ENCODE results near the gene ZNF57.
"Not testable (repeated sequence)": the region's sequence is repeated elsewhere in the genome, so short reads cannot be mapped to it uniquely, and the experiment has no call there.

ZNF57 gene

DNA sequence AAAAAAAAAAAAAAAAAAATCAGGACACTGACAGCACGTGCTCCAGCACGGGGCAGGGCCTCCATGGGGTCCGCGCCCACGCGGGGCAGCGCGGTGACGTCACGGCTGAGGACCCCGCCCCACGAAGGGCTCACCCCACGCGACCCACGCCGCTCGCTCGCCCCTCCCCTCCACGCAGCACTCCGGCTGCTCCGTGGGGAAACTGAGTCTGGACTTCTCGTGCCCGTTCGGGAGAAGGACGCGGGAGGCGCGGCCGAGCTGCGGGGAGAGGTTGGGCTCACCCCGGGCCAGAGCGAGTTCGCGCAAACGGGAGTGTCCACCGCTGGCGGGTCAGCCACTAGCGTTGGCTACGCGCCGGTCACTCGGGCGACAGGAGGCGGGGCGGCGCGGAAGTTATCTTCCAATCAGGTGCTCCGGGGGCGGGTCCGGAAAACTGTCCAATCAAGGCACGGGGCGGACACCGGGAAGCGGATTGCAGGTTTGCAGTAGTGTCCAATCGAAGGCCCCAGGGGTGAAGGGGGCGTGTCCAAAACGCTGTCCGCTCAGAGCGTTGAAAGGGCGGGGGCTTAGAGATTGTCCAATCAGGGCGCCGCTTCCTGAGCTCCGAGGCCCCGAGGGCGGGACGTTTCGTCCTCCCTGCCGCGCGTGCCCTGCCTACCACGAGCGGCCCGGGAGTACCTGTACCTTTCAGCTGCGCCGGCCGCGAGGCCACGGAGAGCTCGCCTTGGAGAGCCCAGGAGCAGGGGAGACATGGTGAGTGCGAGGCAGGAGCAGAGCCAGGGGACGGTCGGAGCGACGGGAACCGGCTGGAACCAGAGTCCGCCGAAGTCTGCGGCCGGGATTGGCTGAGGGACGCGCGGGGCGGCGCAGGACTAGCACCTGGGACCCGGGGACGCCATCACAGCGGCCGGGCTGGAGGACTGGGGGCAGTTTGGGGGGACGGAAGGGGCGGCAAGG is at the start of gene ZNF57:
Gene ZNF57 (plus strand): TSS at position 633 of the 957 bp plus-strand sequence. CDS start 118 bp downstream, at position 751.
- peak; percentile 97 for DNase-seq (ENCODE audit: low read depth)

GRCh38 chr19:2852598-2852997 is 48.1 kb upstream of the ZNF57 start:
- no peak for DNase-seq (ENCODE audit: low read depth)

DNA sequence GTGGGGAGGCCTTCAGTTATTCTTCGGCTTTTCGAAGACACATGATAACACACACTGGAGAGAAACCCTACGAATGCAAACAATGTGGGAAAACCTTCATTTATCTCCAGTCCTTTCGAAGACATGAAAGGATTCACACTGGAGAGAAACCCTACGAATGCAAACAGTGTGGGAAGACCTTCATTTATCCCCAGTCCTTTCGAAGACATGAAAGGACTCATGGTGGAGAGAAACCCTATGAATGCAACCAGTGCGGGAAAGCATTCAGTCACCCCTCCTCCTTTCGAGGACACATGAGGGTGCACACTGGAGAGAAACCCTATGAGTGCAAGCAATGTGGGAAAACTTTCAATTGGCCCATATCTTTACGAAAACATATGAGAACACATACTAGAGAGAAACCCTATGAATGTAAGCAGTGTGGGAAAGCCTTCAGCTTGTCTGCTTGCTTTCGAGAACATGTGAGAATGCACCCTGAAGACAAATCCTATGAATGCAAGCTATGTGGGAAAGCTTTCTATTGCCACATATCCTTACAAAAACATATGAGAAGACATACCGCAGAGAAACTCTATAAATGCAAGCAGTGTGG is 47.6 kb upstream of the ZNF57 start:
- no peak for DNase-seq (ENCODE audit: low read depth)

GRCh38 chr19:2854849-2855248 is 45.9 kb upstream of the ZNF57 start:
- DNase-seq (ENCODE audit: low read depth) = no peak

DNA sequence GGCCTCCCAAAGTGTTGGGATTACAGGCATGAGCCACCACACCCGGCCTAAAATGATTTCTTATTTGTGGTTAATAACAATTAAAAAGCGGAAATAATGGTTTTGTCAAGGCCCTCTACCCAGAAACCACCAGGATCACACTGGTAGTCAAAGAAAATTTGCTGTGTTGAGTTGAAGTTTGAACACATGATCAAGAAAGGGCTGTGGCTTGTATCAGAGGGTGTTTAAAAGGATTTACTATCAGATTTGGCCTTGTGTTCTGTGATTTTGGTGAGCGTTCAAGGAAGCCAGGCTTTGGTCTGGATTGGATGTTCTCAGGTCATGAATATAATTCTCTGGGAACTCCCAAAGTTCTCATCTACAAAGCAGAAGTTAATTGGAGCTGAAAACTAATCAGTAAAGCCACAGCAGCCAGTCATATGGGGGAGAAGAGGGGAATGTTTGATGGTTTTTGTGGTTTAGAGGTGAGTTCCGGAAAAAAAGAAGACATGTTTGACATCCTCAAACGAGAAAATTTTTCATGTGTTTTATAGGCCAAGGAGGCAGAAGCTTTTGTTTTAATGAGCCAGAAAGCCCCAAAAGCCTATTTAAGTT is 44.2 kb upstream of the ZNF57 start:
- DNase-seq (ENCODE audit: low read depth) = no peak

DNA sequence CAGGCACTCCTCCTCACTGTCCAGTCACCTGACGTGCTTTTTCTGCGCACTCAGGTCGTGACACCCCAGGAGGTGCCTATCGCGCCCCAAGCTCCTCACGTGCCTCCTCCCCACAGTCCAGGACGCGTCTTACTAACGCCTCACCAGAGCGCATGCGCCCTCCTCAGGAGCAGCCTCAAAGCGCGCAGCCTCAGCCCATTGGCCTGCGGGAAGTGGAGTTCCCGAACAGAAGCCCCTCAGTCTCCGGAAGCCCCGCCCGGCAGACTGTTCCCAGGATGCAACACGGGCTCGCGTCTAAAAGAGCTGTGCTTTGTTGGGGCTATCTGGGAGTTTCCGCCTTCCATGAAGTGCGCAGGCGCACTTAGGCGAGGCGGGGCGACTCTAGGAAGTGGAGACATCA is 41.9 kb upstream of the ZNF57 start:
- no peak for DNase-seq (ENCODE audit: low read depth)

- no peak for DNase-seq (ENCODE audit: low read depth)
Measured at GRCh38 chr19:2863816-2864215, 36.9 kb upstream of the ZNF57 start.

GRCh38 chr19:2865334-2866100 is 35.2 kb upstream of the ZNF57 start:
- DNase-seq (ENCODE audit: low read depth) = no peak

GRCh38 chr19:2866495-2867024 is 34.2 kb upstream of the ZNF57 start:
- DNase-seq (ENCODE audit: low read depth) = no peak

GRCh38 chr19:2867025-2867991 is 33.4 kb upstream of the ZNF57 start, which contains the start of gene ZNF556:
ZNF556 (plus strand) TSS chr19:2867335; CDS start chr19:2867422, 87 bp downstream.
- DNase-seq (ENCODE audit: low read depth) = no peak

GRCh38 chr19:2869618-2870017 is 31.1 kb upstream of the ZNF57 start:
- no peak for DNase-seq (ENCODE audit: low read depth)

DNA sequence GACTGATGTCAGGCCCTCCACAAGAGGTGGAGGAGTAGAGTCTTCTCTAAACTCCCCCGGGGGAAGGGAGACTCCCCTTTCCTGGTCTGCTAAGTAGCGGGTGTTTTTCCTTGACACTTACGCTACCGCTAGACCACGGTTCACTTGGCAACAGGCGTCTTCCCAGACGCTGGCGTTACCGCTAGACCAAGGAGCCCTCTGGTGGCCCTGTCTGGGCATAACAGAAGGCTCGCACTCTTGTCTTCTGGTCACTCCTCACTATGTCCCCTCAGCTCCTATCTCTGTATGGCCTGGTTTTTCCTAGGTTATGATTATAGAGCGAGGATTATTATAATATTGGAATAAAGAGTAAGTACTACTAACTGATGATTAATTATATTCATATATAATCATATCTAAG is 28.6 kb upstream of the ZNF57 start:
- peak; percentile 11 for DNase-seq (ENCODE audit: low read depth)

- DNase-seq (ENCODE audit: low read depth) = no peak
Measured at GRCh38 chr19:2877398-2878331, 23.1 kb upstream of the ZNF57 start.

GRCh38 chr19:2883686-2884439 is 16.9 kb upstream of the ZNF57 start:
- no peak for DNase-seq (ENCODE audit: low read depth)

DNA sequence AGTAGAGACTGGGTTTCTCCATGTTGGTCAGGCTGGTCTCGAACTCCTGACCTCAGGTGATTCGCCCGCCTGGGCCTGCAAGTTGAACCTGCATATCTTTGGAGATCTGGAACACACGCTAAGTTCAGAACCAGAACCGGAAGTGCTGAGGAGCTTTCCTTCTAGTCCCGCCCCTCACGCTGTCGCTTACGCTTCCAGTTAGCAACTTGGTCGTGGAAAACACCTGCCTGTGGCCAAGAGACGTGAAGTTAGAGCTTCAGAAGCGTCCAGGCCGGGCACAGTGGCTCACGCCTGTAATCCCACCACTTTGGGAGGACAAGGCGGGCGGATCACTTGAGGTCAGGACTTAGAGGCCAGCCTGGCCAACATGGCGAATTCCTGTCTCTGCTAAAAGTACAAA is 15.0 kb upstream of the ZNF57 start:
- DNase-seq (ENCODE audit: low read depth) = no peak

DNA sequence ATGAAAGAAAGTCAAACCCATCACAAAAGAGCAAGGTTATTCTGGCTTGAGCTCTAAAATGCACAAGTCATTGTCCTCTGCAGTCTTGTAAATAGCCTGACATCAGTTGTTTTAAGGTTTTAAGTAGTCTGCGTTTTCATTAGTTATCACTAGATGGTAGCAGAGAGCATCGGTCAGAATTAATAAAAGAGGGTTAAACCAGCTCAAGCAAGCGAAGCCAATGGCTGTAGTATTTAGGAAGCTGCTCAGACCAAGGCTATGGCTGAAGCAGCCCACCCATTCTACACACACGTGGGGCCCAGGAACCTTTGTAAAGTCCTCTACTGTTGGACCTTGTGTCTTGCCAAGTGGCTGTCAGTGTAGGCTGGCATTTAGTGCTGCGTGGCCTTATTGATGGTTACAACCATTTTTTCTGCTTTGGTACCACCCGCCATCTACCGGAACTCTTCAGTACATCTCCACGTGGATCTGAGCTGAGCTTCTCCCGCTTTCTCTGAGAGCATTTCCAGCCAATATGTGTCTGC is 13.3 kb upstream of the ZNF57 start:
- DNase-seq (ENCODE audit: low read depth) = no peak

DNA sequence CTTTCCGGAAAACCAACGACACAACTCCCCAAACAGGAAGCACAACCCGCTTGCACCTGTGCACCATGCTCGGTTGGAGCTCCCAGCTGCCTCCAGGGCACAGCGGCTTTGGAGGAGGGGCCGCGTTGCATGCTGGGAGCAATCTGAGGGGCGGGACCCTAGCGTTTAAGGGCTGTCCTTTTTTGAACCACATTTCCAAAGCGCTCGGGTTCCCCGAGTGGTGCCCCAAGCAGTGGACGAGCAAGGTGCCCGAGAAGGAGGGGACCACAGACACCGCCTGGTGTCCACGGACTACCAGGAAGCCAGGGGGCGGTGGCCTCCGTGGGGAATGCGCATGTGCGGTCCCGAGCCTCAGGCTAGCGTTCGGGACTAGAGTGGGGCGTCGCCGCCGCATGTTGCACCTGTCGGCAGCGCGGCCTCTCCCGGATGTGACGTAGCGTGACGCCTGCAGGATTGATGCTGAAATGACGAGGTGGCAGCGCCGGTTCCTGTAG is 11.9 kb upstream of the ZNF57 start:
- peak; percentile 53 for DNase-seq (ENCODE audit: low read depth)

DNA sequence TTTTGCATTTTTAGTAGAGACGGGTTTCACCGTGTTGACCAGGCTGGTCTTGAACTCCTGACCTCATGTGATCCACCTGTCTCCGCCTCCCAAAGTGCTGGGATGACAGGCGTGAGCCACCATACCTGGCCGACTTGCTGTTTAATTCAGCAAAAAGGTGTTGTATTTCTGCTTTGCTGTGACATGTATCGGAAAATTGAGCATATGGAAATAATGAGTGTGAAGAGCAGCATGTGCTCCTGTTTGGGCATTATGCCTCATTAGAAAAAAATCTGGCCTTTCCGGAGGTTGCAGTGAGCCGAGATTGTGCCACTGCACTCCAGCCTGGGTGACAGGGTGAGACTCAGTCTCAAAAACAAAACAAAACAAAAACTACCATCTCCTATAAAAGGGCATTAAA is 10.2 kb upstream of the ZNF57 start:
- not testable (repeated sequence) for DNase-seq (ENCODE audit: low read depth)
